Activated CD8-positive, alpha-beta memory T cell treated with anti-CD3 and anti-CD28 coated beads for 36 hours (primary cell): ENCODE data around the gene UCP3. TPM values are rescaled to one million over a fixed set of nuclear protein-coding genes. Genes with fewer than 3 reads are reported as not detected.

Experiments
- CTCF ChIA-PET: fragments of 350-600 bp; sonication (Branson Sonifier 250); formaldehyde crosslinking; loops from one replicate; lab custom pipeline; 2021; ENCODE audit warnings: antibody characterized with exemption; lab: Charles Lee
- POLR2A ChIA-PET: fragments of 350-600 bp; sonication (Branson Sonifier 250); formaldehyde crosslinking; loops from one replicate; lab custom pipeline; 2021; ENCODE audit warnings: antibody characterized with exemption; lab: Charles Lee
- total RNA-seq, 2 experiments: library from RNA; stranded (reverse); gene quantifications; one replicate each; pipeline ENCODE4 v1.2.3, GENCODE V29; 2021

The UCP3 gene
- total RNA-seq, 2 experiments from 2014 or later, result 1.6 to 2.0 TPM

DNA sequence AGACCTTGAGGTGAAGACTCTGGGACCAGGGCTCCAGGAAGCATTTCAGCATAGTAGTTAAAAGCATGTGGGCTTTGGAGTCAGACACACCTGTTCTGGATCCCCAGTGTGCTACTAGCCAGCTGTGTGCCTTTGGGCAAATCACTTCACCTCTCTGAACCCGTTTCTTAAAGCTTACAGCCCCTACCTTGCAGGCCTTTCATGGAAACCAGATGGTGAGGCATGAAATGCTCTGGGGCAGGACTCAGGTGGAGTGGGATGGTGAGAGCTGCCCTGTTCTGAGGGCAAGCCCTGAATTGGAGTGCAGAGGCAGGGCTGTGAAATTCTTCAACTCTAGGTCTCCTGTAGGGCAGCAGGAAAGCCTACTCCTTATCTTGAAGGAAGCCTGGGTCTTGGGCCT is 36.7 kb downstream of the UCP3 start:
- ChIA-PET POLR2A (interaction anchor here (0.8 to 4.9 kb wide), 5 partner anchors 10 to 47 kb away, joined by 3 to 31 read pairs (median 6); partner anchors contain the start of gene UCP2), CTCF (interaction anchor here (1.7 kb wide), 1 partner anchor 18 kb away, joined by 4 read pairs; no protein-coding TSS in a partner anchor)

DNA sequence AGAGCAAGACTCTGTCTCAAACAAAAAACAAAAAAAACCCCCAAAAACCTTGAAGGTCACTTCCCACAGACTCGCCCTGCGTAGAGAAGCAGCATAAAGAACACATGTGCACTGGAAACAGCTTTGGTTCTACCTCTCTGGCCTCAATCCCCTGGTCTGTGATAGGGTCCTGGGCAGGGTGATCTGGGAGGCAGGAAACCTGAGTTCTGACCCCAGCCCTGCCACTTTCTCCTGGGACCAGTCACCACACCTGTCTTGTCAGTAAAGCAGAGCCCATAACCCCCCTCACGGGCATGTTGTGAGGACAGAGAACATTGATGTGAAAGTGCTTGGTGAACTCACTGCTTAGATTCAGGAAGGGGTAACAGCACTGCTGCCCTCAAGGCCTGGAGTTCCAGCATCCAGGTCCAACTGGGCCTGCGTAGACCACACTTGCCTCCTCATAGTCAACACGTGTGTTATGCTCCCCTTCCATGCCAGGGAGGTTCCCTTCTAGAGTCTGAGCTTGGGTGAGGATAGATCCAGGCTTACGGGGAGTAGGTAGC is 37.6 kb downstream of the UCP3 start:
- POLR2A ChIA-PET, result interaction anchor here (0.8 to 4.9 kb wide), 6 partner anchors 11 to 48 kb away, joined by 3 to 31 read pairs (median 6); partner anchors contain the start of gene UCP2
- CTCF ChIA-PET, result interaction anchor here (0.6 to 2.0 kb wide), 4 partner anchors 8 to 373 kb away, joined by 3 to 5 read pairs (median 4); partner anchors contain the start of gene UCP2

DNA sequence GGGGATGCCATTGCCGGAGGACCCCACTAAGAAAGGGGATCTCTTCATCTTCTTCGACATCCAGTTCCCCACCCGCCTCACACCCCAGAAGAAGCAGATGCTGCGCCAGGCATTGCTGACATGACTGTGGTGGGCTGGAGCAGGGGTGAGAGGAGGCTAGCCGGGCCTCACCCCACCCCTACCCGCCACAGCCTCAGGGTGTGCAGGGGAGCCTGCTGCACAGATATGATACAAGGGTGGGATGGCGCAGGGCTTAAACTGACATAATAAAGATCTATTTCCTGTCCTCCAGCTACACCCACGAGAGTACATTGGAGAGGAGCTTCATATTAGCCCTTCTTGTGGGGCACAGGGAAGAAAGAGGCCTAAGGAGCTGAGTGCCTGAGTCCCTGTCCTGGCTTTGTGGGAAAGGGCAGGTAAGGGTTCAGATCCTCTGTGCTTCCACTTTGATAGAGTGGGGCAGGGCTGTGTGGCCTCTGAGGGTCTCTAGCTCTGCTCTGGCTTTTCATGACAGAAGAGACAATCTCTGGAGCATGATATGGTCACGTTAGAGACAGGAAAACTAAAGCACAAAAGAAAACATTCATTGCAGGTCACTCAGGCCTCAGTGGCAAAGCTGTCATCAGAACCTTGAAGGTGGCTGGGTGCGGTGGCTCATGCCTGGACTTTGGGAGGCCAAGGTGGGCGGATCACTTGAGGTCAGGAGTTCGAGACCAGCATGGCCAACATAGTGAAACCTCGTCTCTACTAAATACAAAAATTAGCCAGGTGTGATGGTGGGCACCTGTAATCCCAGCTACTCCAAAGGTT is 38.7 kb downstream of the UCP3 start:
- ChIA-PET CTCF (interaction anchor here (2.0 kb wide), 1 partner anchor 9 kb away, joined by 5 read pairs; no protein-coding TSS in a partner anchor), POLR2A (interaction anchor here (0.6 to 4.9 kb wide), 6 partner anchors 10 to 49 kb away, joined by 3 to 31 read pairs (median 6); partner anchors contain the start of gene UCP2)

DNA sequence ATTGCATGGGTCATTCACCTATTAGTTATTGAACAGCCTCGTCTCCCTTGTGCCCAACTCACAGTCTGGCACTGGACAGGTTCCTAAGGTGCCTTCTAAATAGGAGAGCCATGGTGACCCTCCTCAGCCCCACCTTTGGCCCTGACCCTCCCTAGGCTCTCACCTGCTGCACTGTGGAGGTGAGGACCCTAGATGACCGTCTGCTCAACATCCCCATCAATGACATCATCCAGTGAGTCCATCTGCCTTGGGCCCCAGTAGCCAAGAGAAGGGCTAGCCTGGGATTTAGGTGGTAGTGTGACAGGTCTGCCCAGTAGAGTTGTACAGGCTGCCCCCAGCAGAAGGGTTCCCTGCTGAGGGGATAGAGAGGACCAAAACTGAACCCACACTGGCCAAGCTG is 39.8 kb downstream of the UCP3 start:
- ChIA-PET POLR2A (no interaction called here), CTCF (interaction anchor here (2.0 kb wide), 1 partner anchor 11 kb away, joined by 5 read pairs; no protein-coding TSS in a partner anchor)

DNA sequence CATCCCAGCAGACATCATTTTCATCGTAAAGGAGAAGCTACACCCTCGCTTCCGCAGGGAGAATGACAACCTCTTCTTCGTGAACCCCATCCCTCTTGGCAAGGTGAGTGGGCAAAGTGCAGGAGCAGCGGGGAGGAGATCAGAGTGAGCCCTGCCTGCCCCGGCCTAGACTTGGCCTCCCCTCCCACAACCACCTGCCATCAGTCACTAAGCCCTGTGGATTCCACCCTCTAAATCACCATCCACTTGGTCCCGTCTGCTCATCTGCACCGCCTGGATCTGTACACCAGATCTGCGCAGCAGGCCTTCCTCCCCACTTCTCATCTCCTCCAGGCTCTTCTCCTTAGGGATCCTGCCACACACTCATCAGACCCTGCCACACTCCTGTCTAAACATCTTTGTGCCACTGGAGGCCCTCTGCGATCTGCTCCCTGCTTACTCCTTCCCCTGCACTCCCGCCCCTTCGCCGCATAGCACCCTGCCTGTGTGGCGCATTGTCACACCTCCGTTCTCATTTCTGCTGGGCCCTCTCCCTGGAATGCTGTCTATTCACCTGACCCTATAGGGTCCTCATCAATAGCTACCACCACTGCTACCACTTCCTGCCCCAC is 40.4 kb downstream of the UCP3 start:
- ChIA-PET CTCF (interaction anchor here (1.0 to 1.2 kb wide), 2 partner anchors 11 to 65 kb away, joined by 3 read pairs; no protein-coding TSS in a partner anchor), POLR2A (interaction anchor here (0.6 kb wide), 2 partner anchors 12 to 271 kb away, joined by 3 to 6 read pairs; no protein-coding TSS in a partner anchor)

DNA sequence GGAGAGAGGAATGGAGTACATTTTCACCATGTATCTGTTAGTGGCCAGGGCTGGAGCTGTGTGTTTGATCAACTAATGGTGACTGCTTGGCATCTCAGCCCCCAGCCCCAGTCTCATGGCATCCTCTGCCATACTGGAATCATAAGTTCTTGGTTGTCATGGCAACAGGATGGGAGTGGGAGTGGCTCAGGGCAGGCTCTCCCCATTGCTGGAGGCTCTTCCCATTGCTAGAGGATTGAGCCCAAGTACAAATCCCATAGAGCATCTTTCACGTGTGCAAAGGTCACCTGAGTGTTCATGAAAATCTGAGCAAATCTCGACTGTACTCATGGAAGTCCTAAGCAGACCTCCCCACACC is 43.1 kb downstream of the UCP3 start:
- ChIA-PET POLR2A (no interaction called here), CTCF (no interaction called here)

DNA sequence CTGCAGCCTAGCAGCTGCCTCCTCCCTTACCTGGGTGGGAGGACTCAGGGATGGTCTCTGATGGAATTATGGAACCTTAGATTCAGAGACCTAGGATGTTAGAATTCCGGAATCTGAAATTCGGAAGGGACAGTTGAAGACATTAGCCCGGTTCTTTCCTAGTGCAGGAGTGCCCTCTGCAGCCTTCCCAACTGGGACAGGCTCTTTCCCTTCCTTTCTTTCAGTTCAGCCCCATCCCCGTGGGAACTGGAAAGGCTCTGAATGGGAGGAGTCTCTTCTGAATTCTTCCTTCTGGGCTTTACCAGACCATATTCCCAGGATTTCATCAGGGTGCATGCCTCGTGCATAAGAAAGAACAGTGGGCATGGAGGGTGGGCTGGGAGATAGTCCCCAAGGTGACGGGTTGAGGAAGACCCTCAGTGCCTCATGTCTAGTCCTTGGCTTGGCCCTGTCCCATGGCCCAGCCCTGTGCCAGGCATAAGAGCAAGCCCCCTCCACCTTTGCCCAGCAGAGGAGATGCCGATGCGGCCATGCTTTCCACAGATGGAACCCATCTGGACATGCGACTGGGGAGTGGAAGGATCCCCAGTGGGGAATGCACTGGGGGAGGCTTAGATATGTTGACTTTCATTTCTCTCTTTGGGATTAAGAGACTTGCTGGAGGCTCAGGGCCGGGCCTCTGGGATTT is 43.7 kb downstream of the UCP3 start:
- CTCF ChIA-PET, result interaction anchor here (0.7 to 2.0 kb wide), 6 partner anchors 12 to 86 kb away, joined by 3 to 13 read pairs (median 4); no protein-coding TSS in a partner anchor
- POLR2A ChIA-PET, result interaction anchor here (1.6 kb wide), 1 partner anchor 15 kb away, joined by 6 read pairs; no protein-coding TSS in a partner anchor

DNA sequence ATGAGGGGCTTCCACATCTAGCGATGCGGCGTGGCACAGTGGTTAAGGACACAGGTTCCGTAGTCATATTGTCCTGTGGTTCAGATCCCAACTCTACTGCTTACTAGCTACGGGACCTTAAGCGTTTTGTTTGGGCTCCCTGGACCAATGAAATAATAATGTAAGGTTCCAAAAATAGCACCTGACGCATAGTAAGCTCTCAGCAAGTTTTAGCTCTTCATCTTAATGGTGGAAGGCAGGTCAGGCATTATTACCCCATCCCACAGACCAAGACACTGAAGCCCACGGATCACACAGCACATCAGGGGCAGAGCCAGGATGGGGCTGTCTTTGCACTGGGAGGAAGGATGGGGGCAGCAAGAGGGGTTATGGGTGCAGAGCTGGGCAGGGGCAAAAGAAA is 45.0 kb downstream of the UCP3 start:
- CTCF ChIA-PET, result interaction anchor here (0.8 to 2.0 kb wide), 16 partner anchors 11 to 137 kb away, joined by 3 to 13 read pairs (median 3); partner anchors contain the start of gene UCP2
- POLR2A ChIA-PET, result interaction anchor here (0.6 to 1.6 kb wide), 3 partner anchors 16 to 207 kb away, joined by 3 to 6 read pairs (median 3); no protein-coding TSS in a partner anchor

DNA sequence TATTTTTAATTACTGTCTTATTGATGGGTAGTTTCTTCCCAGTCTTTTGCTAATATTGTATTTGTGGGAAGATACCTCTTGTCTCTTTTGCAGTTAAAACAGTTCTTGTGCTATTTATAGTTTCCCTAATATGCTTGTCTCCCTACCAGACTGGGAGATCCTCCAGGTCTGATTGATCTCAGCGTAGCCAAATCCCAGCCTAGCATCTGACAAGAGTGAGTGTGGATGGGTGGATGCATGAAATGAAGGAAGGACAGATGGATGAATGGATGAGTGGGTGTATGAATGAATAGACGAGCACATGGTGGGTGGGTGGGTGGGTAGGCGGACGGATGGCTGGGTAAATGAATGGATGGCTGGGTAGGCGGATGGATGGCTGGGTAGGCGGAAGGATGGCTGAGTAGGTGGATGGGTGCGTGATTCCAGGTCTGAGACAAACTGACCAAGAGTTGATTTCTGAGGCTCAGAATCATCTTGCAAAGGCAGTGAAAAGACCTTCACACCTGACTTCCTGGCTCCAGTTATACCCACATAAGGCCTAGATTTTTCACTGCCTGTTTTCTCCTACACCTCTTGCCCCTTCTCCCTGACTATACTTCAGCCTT is 46.7 kb downstream of the UCP3 start:
- POLR2A ChIA-PET, result no interaction called here
- CTCF ChIA-PET, result no interaction called here

DNA sequence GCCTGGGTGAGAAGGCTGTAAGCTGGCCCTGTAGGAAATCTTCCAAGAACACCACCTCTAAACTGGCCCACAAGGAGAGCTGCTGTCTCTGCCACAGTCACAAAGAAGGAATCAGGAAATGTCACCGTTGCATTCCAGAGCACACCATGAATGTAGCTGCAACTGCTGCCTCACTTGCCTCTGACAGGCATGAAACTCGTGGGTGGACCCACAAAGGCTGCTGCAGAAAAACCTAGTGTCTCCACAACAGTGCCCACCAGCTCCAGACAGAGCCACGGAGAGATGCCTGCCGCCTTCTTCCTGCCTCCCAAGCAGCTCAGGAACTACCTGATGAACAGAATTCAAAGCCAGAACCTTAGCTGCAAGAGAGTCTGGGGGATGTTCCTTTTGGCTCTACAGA is 47.6 kb downstream of the UCP3 start:
- ChIA-PET CTCF (no interaction called here), POLR2A (interaction anchor here (0.5 to 1.3 kb wide), 2 partner anchors 19 to 1109 kb away, joined by 3 to 4 read pairs; no protein-coding TSS in a partner anchor)

DNA sequence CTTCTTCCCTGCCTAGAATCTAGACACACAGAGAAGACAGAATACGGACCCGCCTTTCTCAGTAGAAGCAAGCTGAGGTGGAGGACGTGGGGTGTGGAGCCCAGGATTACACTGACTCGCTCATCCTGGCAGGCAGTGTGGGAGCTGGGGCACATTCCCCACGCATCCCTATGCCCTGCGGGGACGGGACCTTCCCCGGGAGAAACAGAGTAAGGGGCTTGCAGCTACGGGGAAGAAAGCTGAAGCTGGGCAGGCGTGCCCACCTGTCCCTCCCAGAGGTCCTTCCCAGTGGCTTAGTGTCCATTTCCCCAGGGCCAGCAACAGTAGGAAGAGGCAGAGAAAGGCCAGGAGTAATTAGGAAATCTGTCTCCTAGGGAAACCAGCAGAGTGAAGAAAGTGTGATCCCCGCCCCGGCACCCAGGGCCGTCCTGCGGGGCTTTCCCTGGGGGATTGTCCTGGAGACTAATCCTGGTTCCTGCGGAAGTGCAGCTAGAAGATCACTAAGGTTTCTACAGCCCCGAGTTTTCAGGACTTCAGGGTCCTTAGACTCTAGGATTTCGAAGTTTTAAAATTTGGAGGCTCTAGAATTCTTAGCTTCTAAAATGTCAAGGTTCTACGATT is 50.3 kb downstream of the UCP3 start:
- ChIA-PET POLR2A (no interaction called here), CTCF (no interaction called here)

DNA sequence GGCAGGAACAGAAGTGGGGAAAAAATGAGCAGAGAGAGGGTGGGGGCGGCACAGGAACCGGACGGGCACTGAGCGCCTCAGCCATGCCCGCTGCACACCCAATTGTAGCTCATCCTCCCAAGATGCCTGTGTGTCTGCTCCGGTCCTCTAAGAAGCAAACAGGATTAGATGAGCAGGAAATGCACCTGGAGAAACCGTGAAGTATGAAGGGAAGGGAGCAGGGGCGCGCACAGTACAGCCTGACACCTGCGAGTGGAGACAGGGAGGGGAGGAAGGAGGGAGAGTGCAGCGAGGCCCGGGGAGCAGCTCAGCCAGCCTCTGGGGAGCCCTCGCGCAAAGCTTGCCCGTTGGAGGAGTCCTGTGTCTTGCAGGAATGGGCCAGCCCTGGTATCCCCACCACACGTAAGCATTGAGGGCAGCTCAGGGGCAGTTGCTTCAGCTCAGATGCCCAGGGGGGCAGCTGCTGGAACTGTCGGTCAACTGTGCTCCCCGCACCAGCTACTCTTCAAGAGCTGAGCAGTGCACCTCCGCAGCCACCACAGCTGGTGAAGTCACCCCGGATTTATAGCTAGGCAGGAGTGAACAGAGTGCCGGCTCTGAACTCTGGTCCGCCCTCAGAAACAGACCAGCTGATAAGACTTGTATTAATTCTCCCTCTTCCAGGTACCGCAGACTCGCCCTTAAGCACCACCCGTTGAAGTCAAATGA is 51.1 kb downstream of the UCP3 start:
- CTCF ChIA-PET, result no interaction called here
- POLR2A ChIA-PET, result no interaction called here

DNA sequence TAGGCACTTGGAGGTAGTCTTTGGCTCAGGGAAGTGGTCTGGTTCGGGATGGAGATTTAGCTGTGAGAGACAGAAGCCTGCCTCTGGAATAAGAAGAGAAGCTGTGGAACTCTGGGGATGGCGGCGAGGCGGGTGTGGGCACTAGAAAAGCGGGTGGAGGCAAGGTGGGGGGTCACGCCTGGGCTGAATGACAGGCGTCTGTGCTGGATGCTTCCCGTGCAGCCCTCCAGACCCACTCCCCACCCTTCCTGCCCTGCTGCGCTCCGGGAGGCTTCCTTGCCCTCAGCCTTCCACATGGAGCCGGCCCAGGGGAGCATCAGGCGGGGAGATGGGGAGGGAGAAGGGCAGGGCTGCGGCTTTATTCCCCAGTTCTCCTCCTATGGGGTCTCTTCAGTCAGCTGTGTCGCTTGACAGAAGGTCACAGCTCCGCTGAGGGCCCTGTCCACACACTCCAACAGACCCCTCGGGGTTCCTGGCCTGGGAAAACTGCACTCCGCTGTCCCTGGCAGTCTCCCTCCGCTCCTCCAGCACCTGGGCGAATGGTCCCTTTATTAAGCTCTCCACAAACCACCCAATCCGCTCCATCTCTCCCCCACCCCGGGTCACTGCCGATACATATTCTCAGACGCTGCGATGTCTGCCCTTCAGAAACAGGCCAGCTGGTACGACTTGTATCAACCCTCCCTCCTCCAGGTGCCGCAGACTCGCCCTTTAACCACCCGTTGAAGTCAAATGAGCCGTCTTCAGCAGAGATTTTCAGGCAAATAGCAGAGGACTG is 51.8 kb downstream of the UCP3 start:
- POLR2A ChIA-PET, result no interaction called here
- CTCF ChIA-PET, result no interaction called here

DNA sequence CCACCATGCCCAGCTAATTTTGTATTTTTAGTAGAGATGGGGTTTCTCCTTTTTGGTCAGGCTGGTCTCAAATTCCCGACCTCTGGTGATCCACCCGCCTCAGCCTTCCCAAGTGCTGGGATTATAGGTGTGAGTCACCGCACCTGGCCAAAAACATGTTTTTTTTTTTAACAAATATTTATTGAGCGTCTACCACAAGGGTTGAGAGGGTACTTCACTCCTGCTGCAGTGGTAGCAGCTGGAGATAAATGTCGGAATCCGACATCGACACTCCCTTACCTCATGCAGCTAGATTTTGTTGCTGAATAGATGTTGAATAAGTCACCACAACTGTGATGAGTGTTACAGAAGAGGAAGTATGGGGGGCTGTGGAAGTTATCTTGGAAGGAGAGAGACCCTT is 57.1 kb downstream of the UCP3 start:
- CTCF ChIA-PET, result no interaction called here
- POLR2A ChIA-PET, result no interaction called here

DNA sequence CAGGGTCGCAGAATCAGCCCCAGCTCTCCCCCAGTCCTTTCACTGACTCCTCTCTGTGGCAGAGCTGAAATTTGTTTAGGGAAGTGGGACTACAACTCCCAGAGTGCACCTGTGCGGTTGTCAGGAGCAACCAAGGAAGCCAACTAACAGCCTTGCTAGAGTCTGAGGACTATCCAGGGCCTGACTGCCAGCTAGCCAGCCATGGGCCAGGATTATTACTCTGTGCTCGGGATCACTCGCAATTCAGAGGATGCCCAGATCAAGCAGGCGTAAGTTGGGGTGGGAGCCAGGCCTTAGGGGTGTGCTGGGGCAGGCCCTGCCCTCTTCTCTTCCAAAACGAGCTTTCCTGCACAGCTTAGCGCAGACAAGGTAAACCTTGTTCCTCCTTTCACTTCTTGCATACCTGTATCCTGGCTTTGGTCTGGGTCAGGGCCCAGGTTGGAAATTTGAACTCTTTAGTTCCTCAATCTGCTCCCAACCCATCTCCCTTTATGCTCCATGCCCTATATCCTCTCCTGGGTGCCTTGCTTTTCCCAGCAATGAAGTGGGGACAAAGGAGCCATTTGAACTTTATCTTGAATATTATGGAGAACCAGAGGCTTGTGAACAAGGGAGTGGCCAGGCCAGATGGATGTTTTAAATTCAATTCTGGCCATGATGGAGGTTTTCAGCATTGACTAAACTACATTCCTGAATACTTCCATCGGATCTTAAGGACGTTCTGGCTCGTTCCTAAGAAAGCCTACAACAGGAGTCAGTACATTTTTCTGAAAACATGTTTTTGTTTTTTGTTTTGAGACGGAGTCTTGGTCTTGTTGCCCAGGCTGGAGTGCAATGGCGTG is 57.8 kb downstream of the UCP3 start, which contains the start of gene DNAJB13:
Gene DNAJB13, plus strand, starts transcription at position 158 of the 842 bp plus-strand sequence. Its CDS starts 44 bp downstream, at position 202.
- ChIA-PET CTCF (interaction anchor here (1.3 kb wide), 1 partner anchor 28 kb away, joined by 3 read pairs; no protein-coding TSS in a partner anchor), POLR2A (no interaction called here)
